H9 (cell line): Measurements from ENCODE around the gene ARHGAP8. TPM values are rescaled to one million over a fixed set of nuclear protein-coding genes. Genes with fewer than 3 reads are reported as not detected.

Source experiments
- DNase-seq: peaks from one replicate; pipeline ENCODE4 v3.0.0-alpha.2; 2017
- H2AFZ ChIP-seq: one replicate; pipeline ENCODE4 v1.6.1; 2013; ENCODE audit warnings: mild to moderate bottlenecking, low read length, control low read depth, moderate library complexity
- H2AK5ac ChIP-seq: 2 replicates; pipeline ENCODE4 v1.6.1; 2013; ENCODE audit warnings: low read length, control low read depth, mixed read lengths; ENCODE audit not compliant: insufficient read length
- H2BK120ac ChIP-seq: one replicate; pipeline ENCODE4 v1.6.1; 2013; ENCODE audit warnings: low read depth, mild to moderate bottlenecking, low read length, control low read depth, inconsistent platforms; ENCODE audit not compliant: poor library complexity, severe bottlenecking
- H2BK12ac ChIP-seq: 2 replicates; pipeline ENCODE4 v1.6.1; 2013; ENCODE audit warnings: low read length, control low read depth, mixed read lengths, low read depth; ENCODE audit not compliant: insufficient read length
- H2BK15ac ChIP-seq: 2 replicates; pipeline ENCODE4 v1.6.1; 2013; ENCODE audit warnings: low read depth, low read length, control low read depth
- H2BK20ac ChIP-seq: one replicate; pipeline ENCODE4 v1.6.1; 2013; ENCODE audit warnings: low read depth, mild to moderate bottlenecking, low read length, control low read depth, inconsistent platforms; ENCODE audit not compliant: poor library complexity, severe bottlenecking
- H2BK5ac ChIP-seq: 2 replicates; pipeline ENCODE4 v1.6.1; 2013; ENCODE audit warnings: low read length, control low read depth, mixed read lengths; ENCODE audit not compliant: insufficient read length
- H3K14ac ChIP-seq: 2 replicates; pipeline ENCODE4 v1.6.1; 2013; ENCODE audit warnings: low read length, control low read depth; ENCODE audit not compliant: insufficient read depth
- H3K18ac ChIP-seq: 2 replicates; pipeline ENCODE4 v1.6.1; 2013; ENCODE audit warnings: low read depth, mild to moderate bottlenecking, mixed read lengths, low read length, control low read depth; ENCODE audit not compliant: insufficient read length
- H3K23ac ChIP-seq: 2 replicates; pipeline ENCODE4 v1.6.1; 2013; ENCODE audit warnings: low read length, control low read depth, mixed read lengths, low read depth; ENCODE audit not compliant: insufficient read length
- H3K23me2 ChIP-seq: 2 replicates; pipeline ENCODE4 v1.6.1; 2013; ENCODE audit warnings: low read depth, mild to moderate bottlenecking, mixed read lengths, low read length, control low read depth; ENCODE audit not compliant: insufficient read length, poor library complexity, severe bottlenecking
- H3K27ac ChIP-seq: 2 replicates; pipeline ENCODE4 v1.5.1; 2013; ENCODE audit warnings: low read length, control low read depth, mixed read lengths, low read depth; ENCODE audit not compliant: insufficient read length
- H3K27me3 ChIP-seq: 2 replicates; pipeline ENCODE4 v1.6.1; 2013; ENCODE audit warnings: low read length, control low read depth, inconsistent platforms; ENCODE audit not compliant: insufficient read depth
- H3K4ac ChIP-seq: 2 replicates; pipeline ENCODE4 v1.6.1; 2013; ENCODE audit warnings: low read depth, mild to moderate bottlenecking, control low read depth, inconsistent platforms, low read length, moderate library complexity
- H3K4me1 ChIP-seq: 2 replicates; pipeline ENCODE4 v1.6.1; 2013; ENCODE audit warnings: low read length, control low read depth, inconsistent platforms; ENCODE audit not compliant: insufficient read depth
- H3K4me2 ChIP-seq: 2 replicates; pipeline ENCODE4 v1.6.1; 2013; ENCODE audit warnings: low read length, control low read depth, mixed read lengths; ENCODE audit not compliant: insufficient read length, insufficient read depth
- H3K56ac ChIP-seq: 2 replicates; pipeline ENCODE4 v1.6.1; 2013; ENCODE audit warnings: low read depth, mild to moderate bottlenecking, mixed read lengths, low read length, control low read depth; ENCODE audit not compliant: insufficient read length
- H3K79me1 ChIP-seq: 2 replicates; pipeline ENCODE4 v1.6.1; 2013; ENCODE audit warnings: low read depth, mild to moderate bottlenecking, moderate library complexity, low read length, control low read depth, inconsistent platforms; ENCODE audit not compliant: insufficient read depth, poor library complexity, severe bottlenecking
- H3K79me2 ChIP-seq: 2 replicates; pipeline ENCODE4 v1.6.1; 2013; ENCODE audit warnings: low read length, control low read depth, inconsistent platforms; ENCODE audit not compliant: insufficient read depth
- H3K9ac ChIP-seq: 2 replicates; pipeline ENCODE4 v1.6.1; 2013; ENCODE audit warnings: low read length, control low read depth, mixed read lengths; ENCODE audit not compliant: insufficient read length; ENCODE audit errors: extremely low read depth
- H3K9me3 ChIP-seq: one replicate; pipeline ENCODE4 v1.6.1; 2013; ENCODE audit warnings: low read depth, low read length, inconsistent platforms; ENCODE audit not compliant: control insufficient read depth
- H3T11ph ChIP-seq: one replicate; pipeline ENCODE4 v1.6.1; 2013; ENCODE audit warnings: mild to moderate bottlenecking, low read length, control low read depth, inconsistent platforms
- H4K20me1 ChIP-seq: one replicate; pipeline ENCODE4 v1.6.1; 2013; ENCODE audit not compliant: control insufficient read depth, insufficient read length, insufficient read depth
- H4K5ac ChIP-seq: 2 replicates; pipeline ENCODE4 v1.6.1; 2013; ENCODE audit warnings: low read depth, mild to moderate bottlenecking, mixed read lengths, low read length, control low read depth; ENCODE audit not compliant: insufficient read length
- H4K8ac ChIP-seq: replicated peaks from 2 replicates; pipeline ENCODE4 v1.6.1; 2013; ENCODE audit warnings: low read length, control low read depth, mixed read lengths, low read depth; ENCODE audit not compliant: insufficient read length
- H4K91ac ChIP-seq: 2 replicates; pipeline ENCODE4 v1.6.1; 2013; ENCODE audit warnings: low read depth, mild to moderate bottlenecking, moderate library complexity, mixed read lengths, low read length, control low read depth; ENCODE audit not compliant: insufficient read length
- H3K27ac Mint-ChIP-seq, 3 experiments: 2 replicates in 2 of 3; 3 replicates in 1 of 3; pipeline ENCODE4 v1.8.0; 2020 to 2021; ENCODE audit warnings: mixed read lengths in 3 of 3, mild to moderate bottlenecking in 1 of 3, moderate library complexity in 1 of 3
- H3K27me3 Mint-ChIP-seq: 2 replicates; pipeline ENCODE4 v1.8.0; 2021; ENCODE audit warnings: low read depth, mild to moderate bottlenecking, moderate library complexity, mixed read lengths
- H3K36me3 Mint-ChIP-seq, 3 experiments: 2 replicates in 2 of 3; 3 replicates in 1 of 3; pipeline ENCODE4 v1.8.0; 2020 to 2021; ENCODE audit warnings: low read depth in 3 of 3, mixed read lengths in 3 of 3; ENCODE audit not compliant: insufficient read depth in 1 of 3
- H3K4me1 Mint-ChIP-seq, 2 experiments: 2 replicates each; pipeline ENCODE4 v1.8.0; 2020; ENCODE audit warnings: mixed read lengths in 2 of 2
- H3K4me3 Mint-ChIP-seq, 2 experiments: 2 replicates in 1 of 2; 3 replicates in 1 of 2; pipeline ENCODE4 v1.8.0; 2020 to 2021; ENCODE audit warnings: mild to moderate bottlenecking in 2 of 2, mixed read lengths in 2 of 2, moderate library complexity in 1 of 2
- H3K9me3 Mint-ChIP-seq, 2 experiments: 2 replicates in 1 of 2; 3 replicates in 1 of 2; pipeline ENCODE4 v1.8.0; 2020; ENCODE audit warnings: mild to moderate bottlenecking in 2 of 2, mixed read lengths in 2 of 2, moderate library complexity in 1 of 2
- WGBS: extraction: QIAGEN DNeasy Blood & Tissue Kit; methylation state at CpG from one replicate; pipeline ENCODE4 v1.1.7; 2013; ENCODE audit warnings: missing lambda C conversion rate, low lambda C conversion rate, mixed read lengths; ENCODE audit not compliant: insufficient read length; ENCODE audit errors: extremely low coverage; 5-methylcytosine and 5-hydroxymethylcytosine counted together
- total RNA-seq: library from RNA; stranded (reverse); gene quantifications from 2 replicates; pipeline ENCODE4 v1.2.1, GENCODE V29; 2021
- TF ChIP-seq, protein P1 (sequence below): fragments of 200-600 bp; sonication (generic); conservative IDR thresholded peaks from 3 replicates; pipeline ENCODE4 v1.8.0; 2021; ENCODE audit warnings: antibody characterized with exemption, mild to moderate bottlenecking

ARHGAP8 gene
- total RNA-seq, 1 experiment from 2014 or later, result 35.4 TPM

DNA sequence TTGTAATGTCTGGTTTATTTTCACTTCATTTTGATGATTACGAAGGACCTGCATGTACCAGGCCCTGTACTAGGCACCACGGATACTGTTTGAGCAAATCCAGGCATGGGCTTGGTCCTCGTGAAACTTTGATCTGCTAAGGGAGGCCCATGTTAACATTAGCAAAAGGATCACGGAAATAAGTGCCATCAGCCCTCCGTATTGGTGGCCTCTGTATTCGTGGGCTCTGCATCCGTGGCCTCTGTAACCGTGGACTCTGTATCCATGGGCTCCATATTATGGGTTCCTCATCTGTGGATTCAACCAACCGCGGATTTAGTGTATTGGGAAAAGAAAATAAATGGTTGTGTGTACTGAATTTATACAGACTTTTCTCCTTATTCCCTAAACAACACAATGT is 8.7 kb downstream of the ARHGAP8 start:
- Mint-ChIP-seq H3K27me3 (no peaks in the 10 kb centered on the region), H3K36me3 (peaks cover 14 to 26% (median 19%) of the 10 kb centered on the region in 3 experiments), H3K27ac (no peak overlapping the region), H3K4me3 (no peak overlapping the region), H3K9me3 (peaks cover 3 to 6% of the 10 kb centered on the region in 2 experiments; a peak in 3 of 5 replicates), H3K4me1 (peaks cover 17 to 38% of the 10 kb centered on the region in 2 experiments)
- TF ChIP-seq, protein P1, sequence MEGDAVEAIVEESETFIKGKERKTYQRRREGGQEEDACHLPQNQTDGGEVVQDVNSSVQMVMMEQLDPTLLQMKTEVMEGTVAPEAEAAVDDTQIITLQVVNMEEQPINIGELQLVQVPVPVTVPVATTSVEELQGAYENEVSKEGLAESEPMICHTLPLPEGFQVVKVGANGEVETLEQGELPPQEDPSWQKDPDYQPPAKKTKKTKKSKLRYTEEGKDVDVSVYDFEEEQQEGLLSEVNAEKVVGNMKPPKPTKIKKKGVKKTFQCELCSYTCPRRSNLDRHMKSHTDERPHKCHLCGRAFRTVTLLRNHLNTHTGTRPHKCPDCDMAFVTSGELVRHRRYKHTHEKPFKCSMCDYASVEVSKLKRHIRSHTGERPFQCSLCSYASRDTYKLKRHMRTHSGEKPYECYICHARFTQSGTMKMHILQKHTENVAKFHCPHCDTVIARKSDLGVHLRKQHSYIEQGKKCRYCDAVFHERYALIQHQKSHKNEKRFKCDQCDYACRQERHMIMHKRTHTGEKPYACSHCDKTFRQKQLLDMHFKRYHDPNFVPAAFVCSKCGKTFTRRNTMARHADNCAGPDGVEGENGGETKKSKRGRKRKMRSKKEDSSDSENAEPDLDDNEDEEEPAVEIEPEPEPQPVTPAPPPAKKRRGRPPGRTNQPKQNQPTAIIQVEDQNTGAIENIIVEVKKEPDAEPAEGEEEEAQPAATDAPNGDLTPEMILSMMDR, result no peak
- no peaks in the 10 kb centered on the region for H3K9me3 ChIP-seq
- no peaks in the 10 kb centered on the region for H4K20me1 ChIP-seq
- H3K27ac ChIP-seq, result no peak overlapping the region
- no peak for DNase-seq
- no peaks in the 10 kb centered on the region for H3K23me2 ChIP-seq
- no peaks in the 10 kb centered on the region for H3K27me3 ChIP-seq
- H2BK12ac ChIP-seq, result no peak overlapping the region
- H3K4ac ChIP-seq, result no peak overlapping the region
- no peak overlapping the region for H4K5ac ChIP-seq
- H2AFZ ChIP-seq, result no peak overlapping the region
- no peak overlapping the region for H3K9ac ChIP-seq
- no peak overlapping the region for H3K23ac ChIP-seq
- no peak overlapping the region for H2BK15ac ChIP-seq
- no peaks in the 10 kb centered on the region for H3K79me1 ChIP-seq
- H2AK5ac ChIP-seq, result no peak overlapping the region
- H2BK20ac ChIP-seq, result no peak overlapping the region
- no peak overlapping the region for H3K14ac ChIP-seq
- H3K56ac ChIP-seq, result no peak overlapping the region
- no CpG with 5 or more reads among the region's 10 CpGs for WGBS
- H4K8ac ChIP-seq, result no peak overlapping the region
- H3K4me2 ChIP-seq, result no peak overlapping the region
- peaks cover 5% of the 10 kb centered on the region; the same call in 1 of the 2 replicates for H3K79me2 ChIP-seq
- H3K4me1 ChIP-seq, result no peaks in the 10 kb centered on the region
- H2BK5ac ChIP-seq, result no peak overlapping the region
- H2BK120ac ChIP-seq, result no peak overlapping the region
- H4K91ac ChIP-seq, result no peak overlapping the region
- H3T11ph ChIP-seq, result no peak overlapping the region
- H3K18ac ChIP-seq, result no peak overlapping the region
